OCI-LY7 (cell line): ENCODE results near the gene SYN1.

Experiments used
- CTCF ChIP-seq: fragments of 200-600 bp; sonication (generic); conservative IDR thresholded peaks from 2 replicates; pipeline ENCODE4 v1.5.1; 2014; ENCODE audit warnings: mild to moderate bottlenecking, antibody characterized with exemption, low read length, moderate library complexity, mixed read lengths
- EZH2phosphoT487 ChIP-seq: fragments of 200-600 bp; sonication (generic); IDR thresholded peaks from 2 replicates; pipeline ENCODE4 v1.6.1; 2018; ENCODE audit warnings: low read depth, borderline replicate concordance, mild to moderate bottlenecking, mixed run types, antibody characterized with exemption, low read length, moderate library complexity, mixed read lengths

- TF ChIP-seq CTCF = no peak
- no peak for TF ChIP-seq EZH2phosphoT487
Observed at GRCh38 chrX:47558436-47558835, 61.2 kb downstream of the SYN1 start.
